H9 (cell line): ENCODE data around the gene CDC14A. TPM values are rescaled to one million over a fixed set of nuclear protein-coding genes. Genes with fewer than 3 reads are reported as not detected.

Experiments
- DNase-seq: peaks from one replicate; pipeline ENCODE4 v3.0.0-alpha.2; 2017
- H2AFZ ChIP-seq: one replicate; pipeline ENCODE4 v1.6.1; 2013; ENCODE audit warnings: mild to moderate bottlenecking, low read length, control low read depth, moderate library complexity
- H2AK5ac ChIP-seq: 2 replicates; pipeline ENCODE4 v1.6.1; 2013; ENCODE audit warnings: low read length, control low read depth, mixed read lengths; ENCODE audit not compliant: insufficient read length
- H2BK120ac ChIP-seq: one replicate; pipeline ENCODE4 v1.6.1; 2013; ENCODE audit warnings: low read depth, mild to moderate bottlenecking, low read length, control low read depth, inconsistent platforms; ENCODE audit not compliant: poor library complexity, severe bottlenecking
- H2BK12ac ChIP-seq: 2 replicates; pipeline ENCODE4 v1.6.1; 2013; ENCODE audit warnings: low read length, control low read depth, mixed read lengths, low read depth; ENCODE audit not compliant: insufficient read length
- H2BK15ac ChIP-seq: 2 replicates; pipeline ENCODE4 v1.6.1; 2013; ENCODE audit warnings: low read depth, low read length, control low read depth
- H2BK20ac ChIP-seq: one replicate; pipeline ENCODE4 v1.6.1; 2013; ENCODE audit warnings: low read depth, mild to moderate bottlenecking, low read length, control low read depth, inconsistent platforms; ENCODE audit not compliant: poor library complexity, severe bottlenecking
- H2BK5ac ChIP-seq: 2 replicates; pipeline ENCODE4 v1.6.1; 2013; ENCODE audit warnings: low read length, control low read depth, mixed read lengths; ENCODE audit not compliant: insufficient read length
- H3K14ac ChIP-seq: 2 replicates; pipeline ENCODE4 v1.6.1; 2013; ENCODE audit warnings: low read length, control low read depth; ENCODE audit not compliant: insufficient read depth
- H3K18ac ChIP-seq: 2 replicates; pipeline ENCODE4 v1.6.1; 2013; ENCODE audit warnings: low read depth, mild to moderate bottlenecking, mixed read lengths, low read length, control low read depth; ENCODE audit not compliant: insufficient read length
- H3K23ac ChIP-seq: 2 replicates; pipeline ENCODE4 v1.6.1; 2013; ENCODE audit warnings: low read length, control low read depth, mixed read lengths, low read depth; ENCODE audit not compliant: insufficient read length
- H3K23me2 ChIP-seq: 2 replicates; pipeline ENCODE4 v1.6.1; 2013; ENCODE audit warnings: low read depth, mild to moderate bottlenecking, mixed read lengths, low read length, control low read depth; ENCODE audit not compliant: insufficient read length, poor library complexity, severe bottlenecking
- H3K27ac ChIP-seq: 2 replicates; pipeline ENCODE4 v1.5.1; 2013; ENCODE audit warnings: low read length, control low read depth, mixed read lengths, low read depth; ENCODE audit not compliant: insufficient read length
- H3K27me3 ChIP-seq: 2 replicates; pipeline ENCODE4 v1.6.1; 2013; ENCODE audit warnings: low read length, control low read depth, inconsistent platforms; ENCODE audit not compliant: insufficient read depth
- H3K4ac ChIP-seq: 2 replicates; pipeline ENCODE4 v1.6.1; 2013; ENCODE audit warnings: low read depth, mild to moderate bottlenecking, control low read depth, inconsistent platforms, low read length, moderate library complexity
- H3K4me1 ChIP-seq: 2 replicates; pipeline ENCODE4 v1.6.1; 2013; ENCODE audit warnings: low read length, control low read depth, inconsistent platforms; ENCODE audit not compliant: insufficient read depth
- H3K4me2 ChIP-seq: 2 replicates; pipeline ENCODE4 v1.6.1; 2013; ENCODE audit warnings: low read length, control low read depth, mixed read lengths; ENCODE audit not compliant: insufficient read length, insufficient read depth
- H3K56ac ChIP-seq: 2 replicates; pipeline ENCODE4 v1.6.1; 2013; ENCODE audit warnings: low read depth, mild to moderate bottlenecking, mixed read lengths, low read length, control low read depth; ENCODE audit not compliant: insufficient read length
- H3K79me1 ChIP-seq: 2 replicates; pipeline ENCODE4 v1.6.1; 2013; ENCODE audit warnings: low read depth, mild to moderate bottlenecking, moderate library complexity, low read length, control low read depth, inconsistent platforms; ENCODE audit not compliant: insufficient read depth, poor library complexity, severe bottlenecking
- H3K79me2 ChIP-seq: 2 replicates; pipeline ENCODE4 v1.6.1; 2013; ENCODE audit warnings: low read length, control low read depth, inconsistent platforms; ENCODE audit not compliant: insufficient read depth
- H3K9ac ChIP-seq: 2 replicates; pipeline ENCODE4 v1.6.1; 2013; ENCODE audit warnings: low read length, control low read depth, mixed read lengths; ENCODE audit not compliant: insufficient read length; ENCODE audit errors: extremely low read depth
- H3K9me3 ChIP-seq: one replicate; pipeline ENCODE4 v1.6.1; 2013; ENCODE audit warnings: low read depth, low read length, inconsistent platforms; ENCODE audit not compliant: control insufficient read depth
- H3T11ph ChIP-seq: one replicate; pipeline ENCODE4 v1.6.1; 2013; ENCODE audit warnings: mild to moderate bottlenecking, low read length, control low read depth, inconsistent platforms
- H4K20me1 ChIP-seq: one replicate; pipeline ENCODE4 v1.6.1; 2013; ENCODE audit not compliant: control insufficient read depth, insufficient read length, insufficient read depth
- H4K5ac ChIP-seq: 2 replicates; pipeline ENCODE4 v1.6.1; 2013; ENCODE audit warnings: low read depth, mild to moderate bottlenecking, mixed read lengths, low read length, control low read depth; ENCODE audit not compliant: insufficient read length
- H4K8ac ChIP-seq: replicated peaks from 2 replicates; pipeline ENCODE4 v1.6.1; 2013; ENCODE audit warnings: low read length, control low read depth, mixed read lengths, low read depth; ENCODE audit not compliant: insufficient read length
- H4K91ac ChIP-seq: 2 replicates; pipeline ENCODE4 v1.6.1; 2013; ENCODE audit warnings: low read depth, mild to moderate bottlenecking, moderate library complexity, mixed read lengths, low read length, control low read depth; ENCODE audit not compliant: insufficient read length
- H3K27ac Mint-ChIP-seq, 3 experiments: 2 replicates in 2 of 3; 3 replicates in 1 of 3; pipeline ENCODE4 v1.8.0; 2020 to 2021; ENCODE audit warnings: mixed read lengths in 3 of 3, mild to moderate bottlenecking in 1 of 3, moderate library complexity in 1 of 3
- H3K27me3 Mint-ChIP-seq: 2 replicates; pipeline ENCODE4 v1.8.0; 2021; ENCODE audit warnings: low read depth, mild to moderate bottlenecking, moderate library complexity, mixed read lengths
- H3K36me3 Mint-ChIP-seq, 3 experiments: 2 replicates in 2 of 3; 3 replicates in 1 of 3; pipeline ENCODE4 v1.8.0; 2020 to 2021; ENCODE audit warnings: low read depth in 3 of 3, mixed read lengths in 3 of 3; ENCODE audit not compliant: insufficient read depth in 1 of 3
- H3K4me1 Mint-ChIP-seq, 2 experiments: 2 replicates each; pipeline ENCODE4 v1.8.0; 2020; ENCODE audit warnings: mixed read lengths in 2 of 2
- H3K4me3 Mint-ChIP-seq, 2 experiments: 2 replicates in 1 of 2; 3 replicates in 1 of 2; pipeline ENCODE4 v1.8.0; 2020 to 2021; ENCODE audit warnings: mild to moderate bottlenecking in 2 of 2, mixed read lengths in 2 of 2, moderate library complexity in 1 of 2
- H3K9me3 Mint-ChIP-seq, 2 experiments: 2 replicates in 1 of 2; 3 replicates in 1 of 2; pipeline ENCODE4 v1.8.0; 2020; ENCODE audit warnings: mild to moderate bottlenecking in 2 of 2, mixed read lengths in 2 of 2, moderate library complexity in 1 of 2
- CTCF ChIP-seq: fragments of 200-600 bp; sonication (generic); conservative IDR thresholded peaks from 3 replicates; pipeline ENCODE4 v1.8.0; 2021; ENCODE audit warnings: antibody characterized with exemption, mild to moderate bottlenecking
- WGBS: extraction: QIAGEN DNeasy Blood & Tissue Kit; methylation state at CpG from one replicate; pipeline ENCODE4 v1.1.7; 2013; ENCODE audit warnings: missing lambda C conversion rate, low lambda C conversion rate, mixed read lengths; ENCODE audit not compliant: insufficient read length; ENCODE audit errors: extremely low coverage; 5-methylcytosine and 5-hydroxymethylcytosine counted together
- total RNA-seq: library from RNA; stranded (reverse); gene quantifications from 2 replicates; pipeline ENCODE4 v1.2.1, GENCODE V29; 2021

Gene CDC14A
- total RNA-seq, 1 experiment from 2014 or later: 8.9 TPM

- Histone ChIP-seq H2AK5ac (no peak overlapping the region), H3K56ac (no peak overlapping the region), H3K18ac (no peak overlapping the region), H2BK12ac (no peak overlapping the region), H3K27ac (no peak overlapping the region), H3K4ac (no peak overlapping the region), H2BK5ac (no peak overlapping the region), H4K8ac (no peak overlapping the region), H3K4me2 (no peak overlapping the region), H2BK20ac (no peak overlapping the region), H2BK15ac (no peak overlapping the region), H4K91ac (no peak overlapping the region), H2AFZ (no peak overlapping the region), H3K27me3 (no peaks in the 10 kb centered on the region), H4K20me1 (no peaks in the 10 kb centered on the region), H3K23ac (no peak overlapping the region), H3K79me2 (no peaks in the 10 kb centered on the region), H3K23me2 (no peaks in the 10 kb centered on the region), H3K4me1 (peaks cover 17% of the 10 kb centered on the region), H3K9ac (no peak overlapping the region), H3T11ph (no peak overlapping the region), H4K5ac (no peak overlapping the region), H2BK120ac (no peak overlapping the region), H3K14ac (no peak overlapping the region), H3K9me3 (no peaks in the 10 kb centered on the region), H3K79me1 (no peaks in the 10 kb centered on the region)
- WGBS: no CpG with 5 or more reads among the region's 1 CpG
- Mint-ChIP-seq H3K27me3 (no peaks in the 10 kb centered on the region), H3K36me3 (0 out of 7 replicates have a peak, but pooled peaks cover 0 to 4% (median 0%) of the 10 kb centered on the region in 3 experiments), H3K9me3 (no peaks in the 10 kb centered on the region), H3K27ac (no peak overlapping the region), H3K4me3 (no peak overlapping the region), H3K4me1 (peaks cover 30 to 36% of the 10 kb centered on the region in 2 experiments)
- DNase-seq: no peak
- TF ChIP-seq CTCF: no peak
Measured at GRCh38 chr1:100433563-100433962, 81.3 kb downstream of the CDC14A start.
